GM10266 (cell line): Measurements from ENCODE around the gene CFAP299.

Experiments used
- DNase-seq: peaks from one replicate; pipeline ENCODE4 v3.0.0; 2012; ENCODE audit errors: extremely low spot score
- CTCF ChIP-seq: IDR thresholded peaks from 2 replicates; pipeline ENCODE4 v1.5.1; 2012; ENCODE audit warnings: mild to moderate bottlenecking, low read depth; ENCODE audit not compliant: control insufficient read depth, insufficient read depth; ENCODE audit errors: missing control alignments

Gene CFAP299

DNA sequence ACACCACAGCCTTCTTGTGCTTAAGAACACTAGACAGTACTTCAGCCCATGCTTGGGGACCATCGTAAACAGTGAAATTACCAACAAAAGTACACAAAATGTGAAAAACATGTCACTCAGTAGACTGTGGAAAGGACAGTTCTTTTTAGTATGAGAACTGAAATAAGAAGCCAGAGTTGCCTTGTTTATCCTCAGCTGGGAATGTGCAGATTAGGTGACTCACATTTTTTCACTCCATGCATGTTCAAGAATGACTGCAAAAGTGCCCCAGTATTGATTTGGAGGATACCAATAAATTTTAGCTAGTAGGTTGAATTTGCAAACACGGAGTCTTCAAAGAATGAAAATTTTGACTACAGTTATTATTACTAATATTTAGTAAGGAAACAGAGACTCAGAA lies 671.9 kb downstream of the CFAP299 start:
- no peak for TF ChIP-seq CTCF
- no peak for DNase-seq
